Measurements from ENCODE around the gene EHD4. TPM values are rescaled to one million over a fixed set of nuclear protein-coding genes. Genes with fewer than 3 reads are reported as not detected.

Gene EHD4
- total RNA-seq, 1 experiment from 2014 or later: 20.2 TPM

- no peaks in the 10 kb centered on the region for H3K4me1 Mint-ChIP-seq (ENCODE audit: low read depth, unreplicated experiment)
- intact Hi-C loops (cut with micrococcal nuclease; ENCODE audit: unreplicated experiment): no loop called here
- no peaks in the 10 kb centered on the region for H3K9me3 Mint-ChIP-seq (ENCODE audit: low read depth, unreplicated experiment)
- BruUV-seq (replicated peaks): no TSS peak
- no peaks in the 10 kb centered on the region for H3K27me3 Mint-ChIP-seq (ENCODE audit: unreplicated experiment)
- CTCF ChIA-PET: no interaction called here
- no peak for TF ChIP-seq CTCF (IDR thresholded peaks at IDR 0.05; ENCODE audit: unreplicated experiment)
- peaks cover 10% of the 10 kb centered on the region for H3K36me3 Mint-ChIP-seq (ENCODE audit: insufficient read depth, unreplicated experiment)
- no peak overlapping the region for H3K27ac Mint-ChIP-seq (ENCODE audit: unreplicated experiment)
- no peak overlapping the region for H3K4me3 Mint-ChIP-seq (ENCODE audit: low read depth, unreplicated experiment)
- DNase-seq: no peak
Observed at GRCh38 chr15:41951571-41951970, 20.8 kb downstream of the EHD4 start.

GRCh38 chr15:41950489-41950888, 21.9 kb downstream of the EHD4 start:
- Mint-ChIP-seq H3K9me3 (ENCODE audit: low read depth, unreplicated experiment) (no peaks in the 10 kb centered on the region), H3K36me3 (ENCODE audit: insufficient read depth, unreplicated experiment) (peaks cover 10% of the 10 kb centered on the region), H3K27me3 (ENCODE audit: unreplicated experiment) (no peaks in the 10 kb centered on the region), H3K4me3 (ENCODE audit: low read depth, unreplicated experiment) (no peak overlapping the region), H3K27ac (ENCODE audit: unreplicated experiment) (no peak overlapping the region), H3K4me1 (ENCODE audit: low read depth, unreplicated experiment) (peaks cover 1% of the 10 kb centered on the region)
- DNase-seq: no peak
- no peak for TF ChIP-seq CTCF (IDR thresholded peaks at IDR 0.05; ENCODE audit: unreplicated experiment)
- CTCF ChIA-PET: no interaction called here
- intact Hi-C loops (cut with micrococcal nuclease; ENCODE audit: unreplicated experiment): no loop called here
- no TSS peak for BruUV-seq (replicated peaks)

- no peaks in the 10 kb centered on the region for H3K27me3 Mint-ChIP-seq (ENCODE audit: unreplicated experiment)
Observed at GRCh38 chr15:41950127-41950483, 22.3 kb downstream of the EHD4 start.

GRCh38 chr15:41949401-41950126, 22.8 kb downstream of the EHD4 start:
- no peak for TF ChIP-seq CTCF (IDR thresholded peaks at IDR 0.05; ENCODE audit: unreplicated experiment)
- Mint-ChIP-seq H3K27me3 (ENCODE audit: unreplicated experiment) (no peaks in the 10 kb centered on the region), H3K4me3 (ENCODE audit: low read depth, unreplicated experiment) (no peak overlapping the region), H3K27ac (ENCODE audit: unreplicated experiment) (no peak overlapping the region), H3K36me3 (ENCODE audit: insufficient read depth, unreplicated experiment) (peaks cover 10% of the 10 kb centered on the region), H3K9me3 (ENCODE audit: low read depth, unreplicated experiment) (no peaks in the 10 kb centered on the region), H3K4me1 (ENCODE audit: low read depth, unreplicated experiment) (peaks cover 8% of the 10 kb centered on the region)
- BruUV-seq (replicated peaks): no TSS peak
- CTCF ChIA-PET: no interaction called here
- intact Hi-C loops (cut with micrococcal nuclease; ENCODE audit: unreplicated experiment): no loop called here
- no peak for DNase-seq

More at GRCh38 chr15:41950127-41950483, 22.3 kb downstream of the EHD4 start:
- H3K36me3 Mint-ChIP-seq (ENCODE audit: insufficient read depth, unreplicated experiment): peaks cover 10% of the 10 kb centered on the region
- peaks cover 5% of the 10 kb centered on the region for H3K4me1 Mint-ChIP-seq (ENCODE audit: low read depth, unreplicated experiment)
- intact Hi-C loops (cut with micrococcal nuclease; ENCODE audit: unreplicated experiment): no loop called here
- no peak overlapping the region for H3K27ac Mint-ChIP-seq (ENCODE audit: unreplicated experiment)
- DNase-seq: no peak
- BruUV-seq (replicated peaks): no TSS peak
- H3K4me3 Mint-ChIP-seq (ENCODE audit: low read depth, unreplicated experiment): no peak overlapping the region
- no peaks in the 10 kb centered on the region for H3K9me3 Mint-ChIP-seq (ENCODE audit: low read depth, unreplicated experiment)
- CTCF ChIA-PET: no interaction called here
- no peak for TF ChIP-seq CTCF (IDR thresholded peaks at IDR 0.05; ENCODE audit: unreplicated experiment)

Measured in Calu3 (cell line).